T-helper 1 cell treated with Interleukin-12 subunit alpha and Interleukin-12 subunit beta and Interleukin-4 antibody, amounts not matched to agents 30 ng/mL and 1 ng/mL, for 36 hours (primary cell): ENCODE results near the gene MAML2. TPM values are rescaled to one million over a fixed set of nuclear protein-coding genes. Genes with fewer than 3 reads are reported as not detected.

Experiments
- intact Hi-C: fragments of 100-400 bp; cut with micrococcal nuclease; formaldehyde crosslinking; loops from one replicate; pipeline ENCODE4 v1.15.1; 2024
- total RNA-seq: library from RNA; stranded (reverse); gene quantifications from 2 replicates; pipeline ENCODE4 v1.2.3, GENCODE V29; 2022

Gene MAML2
- total RNA-seq, 1 donor from 2014 or later = 14.8 TPM

- intact Hi-C loops = no loop called here
Measured at GRCh38 chr11:96143041-96143521, 199.9 kb downstream of the MAML2 start.

- intact Hi-C loops = no loop called here
Measured at GRCh38 chr11:96141626-96142025, 201.4 kb downstream of the MAML2 start.

- intact Hi-C loops = no loop called here
Measured at GRCh38 chr11:96139691-96140090, 203.3 kb downstream of the MAML2 start.

GRCh38 chr11:96137373-96137772 is 205.6 kb downstream of the MAML2 start:
- intact Hi-C loops = no loop called here

GRCh38 chr11:96136613-96137298 is 206.2 kb downstream of the MAML2 start:
- intact Hi-C loops = no loop called here

GRCh38 chr11:96134602-96135001 is 208.4 kb downstream of the MAML2 start:
- intact Hi-C loops = no loop called here

GRCh38 chr11:96132437-96132836 is 210.6 kb downstream of the MAML2 start:
- intact Hi-C loops = no loop called here

- intact Hi-C loops = no loop called here
Measured at GRCh38 chr11:96130061-96130620, 212.9 kb downstream of the MAML2 start.

GRCh38 chr11:96127596-96127959 is 215.4 kb downstream of the MAML2 start:
- intact Hi-C loops = no loop called here

- intact Hi-C loops = no loop called here
Measured at GRCh38 chr11:96126917-96127595, 215.9 kb downstream of the MAML2 start.

GRCh38 chr11:96125400-96125799 is 217.6 kb downstream of the MAML2 start:
- intact Hi-C loops = no loop called here

- intact Hi-C loops = no loop called here
Measured at GRCh38 chr11:96124155-96124554, 218.8 kb downstream of the MAML2 start.

- intact Hi-C loops = no loop called here
Measured at GRCh38 chr11:96123301-96123700, 219.7 kb downstream of the MAML2 start.

- intact Hi-C loops = no loop called here
Measured at GRCh38 chr11:96122601-96123074, 220.4 kb downstream of the MAML2 start.

- intact Hi-C loops = no loop called here
Measured at GRCh38 chr11:96119211-96119610, 223.8 kb downstream of the MAML2 start.

GRCh38 chr11:96116376-96116775 is 226.6 kb downstream of the MAML2 start:
- intact Hi-C loops = no loop called here

- intact Hi-C loops = no loop called here
Measured at GRCh38 chr11:96114178-96115064, 228.6 kb downstream of the MAML2 start.

GRCh38 chr11:96113193-96113681 is 229.8 kb downstream of the MAML2 start:
- intact Hi-C loops = no loop called here

- intact Hi-C loops = no loop called here
Measured at GRCh38 chr11:96112192-96113128, 230.5 kb downstream of the MAML2 start.

GRCh38 chr11:96111308-96111707 is 231.7 kb downstream of the MAML2 start:
- intact Hi-C loops = no loop called here
